Renal pelvis (tissue), 4 donors: ENCODE results near the gene ZFYVE9. TPM values are rescaled to one million over a fixed set of nuclear protein-coding genes. Genes with fewer than 3 reads are reported as not detected.
"Not testable (repeated sequence)": the region's sequence is repeated elsewhere in the genome, so short reads cannot be mapped to it uniquely, and the experiment has no call there.

ENCODE experiments used
- DNase-seq: peaks from one replicate; pipeline ENCODE4 v3.0.0-alpha.2; 2013
- polyA plus RNA-seq, 3 donors: library from polyadenylated mRNA; unstranded; fragments of 120-200 nt; gene quantifications; one replicate each; pipeline ENCODE4 v1.2.1, GENCODE V29; 2013; ENCODE audit not compliant: insufficient read length in 3 of 3

The ZFYVE9 gene
- polyA plus RNA-seq, 3 donors: 31.3 to 34.7 (median 32.4) TPM

- DNase-seq: no peak
Observed at GRCh38 chr1:52186449-52186848, 44.6 kb downstream of the ZFYVE9 start.

- DNase-seq: no peak
Observed at GRCh38 chr1:52189898-52190480, 48.1 kb downstream of the ZFYVE9 start.

- DNase-seq: no peak
Observed at GRCh38 chr1:52190500-52191252, 48.8 kb downstream of the ZFYVE9 start.

GRCh38 chr1:52191395-52191965 is 49.6 kb downstream of the ZFYVE9 start:
- DNase-seq: no peak

DNA sequence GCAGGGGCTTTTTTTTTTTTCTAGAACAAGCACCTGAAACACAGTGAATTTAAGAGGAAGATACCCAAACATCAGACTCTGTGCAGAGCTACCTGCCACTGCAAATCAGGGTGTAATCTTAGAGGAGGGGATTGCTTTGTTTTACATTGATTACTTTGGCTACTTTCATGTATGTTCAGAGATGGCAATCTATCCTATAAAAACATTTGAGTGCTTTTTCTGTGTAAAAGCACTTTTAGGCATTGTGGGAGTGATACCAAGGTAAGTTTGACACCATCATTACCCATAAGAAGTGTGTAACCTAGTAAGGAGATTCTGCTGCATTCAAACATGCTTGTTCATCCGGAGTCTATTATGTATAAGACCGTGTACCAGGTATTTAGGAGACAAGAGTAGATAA is 50.1 kb downstream of the ZFYVE9 start:
- DNase-seq: no peak

DNA sequence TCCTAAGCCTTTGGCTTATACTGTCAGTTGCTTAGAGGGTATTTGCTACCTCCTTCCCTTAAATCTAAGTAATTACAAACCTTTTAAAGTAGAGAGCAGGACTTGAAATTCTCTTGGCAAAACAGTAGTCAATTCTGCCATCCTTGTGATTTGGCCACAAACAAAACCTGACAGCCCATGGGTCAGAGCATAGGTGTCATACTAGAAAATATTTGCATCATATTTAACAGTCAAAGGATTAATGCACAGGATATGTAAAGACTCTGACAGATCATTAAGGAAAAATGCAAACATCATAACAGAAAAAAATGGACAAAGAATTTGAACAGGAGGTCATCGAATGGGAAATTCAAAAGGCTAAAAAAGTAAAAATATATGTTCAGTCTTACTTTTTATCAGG is 50.5 kb downstream of the ZFYVE9 start:
- no peak for DNase-seq

DNA sequence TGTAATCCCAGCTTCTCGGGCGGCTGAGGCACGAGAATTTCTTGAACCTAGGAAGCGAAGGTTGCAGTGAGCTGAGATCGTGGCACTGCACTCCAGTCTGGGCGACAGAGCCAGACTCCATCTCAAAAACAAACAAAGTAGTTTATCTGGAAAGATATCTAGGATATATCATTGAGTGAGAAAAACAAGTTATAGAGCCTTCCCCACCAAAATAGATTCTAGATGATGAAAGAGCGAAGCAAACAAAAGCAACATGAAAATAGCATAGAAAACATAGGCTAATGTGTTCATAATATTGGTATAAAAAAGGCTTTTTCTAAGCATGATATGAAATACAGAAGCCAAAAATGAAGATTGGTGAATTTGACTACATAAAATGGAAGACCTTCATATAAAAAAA is 52.1 kb downstream of the ZFYVE9 start:
- no peak for DNase-seq

DNA sequence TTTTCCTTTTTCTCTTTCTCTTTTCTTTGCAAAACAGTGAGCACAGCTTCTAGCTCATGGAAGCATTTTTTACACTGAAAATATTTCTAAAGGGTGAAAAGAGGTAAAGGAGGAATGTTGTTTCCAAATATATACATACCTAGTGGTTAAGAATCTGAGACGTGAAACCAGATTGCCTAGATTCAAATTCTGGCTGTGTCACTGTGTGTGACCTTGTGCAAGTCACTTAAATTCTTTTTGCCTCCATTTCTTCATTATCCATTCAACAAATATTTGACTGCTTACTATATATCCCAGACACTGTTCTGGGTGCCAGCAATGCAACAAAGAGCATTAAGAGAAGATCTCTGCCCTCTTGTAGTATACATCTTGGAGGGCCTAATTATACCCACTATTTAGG is 53.3 kb downstream of the ZFYVE9 start:
- no peak for DNase-seq

DNA sequence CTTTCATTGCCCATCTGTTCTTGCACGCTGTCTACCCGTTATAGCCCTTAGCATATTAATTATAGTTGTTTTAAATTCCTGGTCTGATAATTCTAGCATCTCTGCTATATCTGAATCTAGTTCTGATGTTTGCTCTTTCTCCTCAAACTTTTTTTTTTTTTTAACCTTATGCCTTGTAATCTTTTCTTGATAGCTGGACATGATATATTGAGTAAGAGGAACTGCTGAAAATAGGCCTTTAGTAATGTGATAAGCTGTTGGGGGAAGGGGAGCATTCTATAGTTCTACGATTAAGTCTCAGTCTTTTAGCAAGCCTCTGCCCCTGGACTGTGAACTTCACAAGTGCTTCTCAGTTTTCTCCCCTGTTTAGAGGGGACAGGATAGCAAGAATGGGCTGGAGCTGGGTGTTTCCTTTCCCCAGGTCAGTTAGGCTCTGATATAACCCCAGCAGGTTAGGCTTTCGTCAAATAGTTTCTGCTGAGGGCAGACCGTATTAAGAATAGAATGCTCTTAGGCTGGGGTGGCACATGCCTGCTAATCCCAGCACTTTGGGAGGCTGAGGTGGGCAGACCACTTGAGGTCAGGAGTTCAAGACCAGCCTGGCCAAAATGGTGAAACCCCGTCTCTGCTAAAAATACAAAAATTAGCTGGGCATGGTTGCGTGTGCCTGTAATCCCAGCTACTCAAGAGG is 62.2 kb downstream of the ZFYVE9 start:
- no peak for DNase-seq

- no peak for DNase-seq
Observed at GRCh38 chr1:52204696-52205095, 62.8 kb downstream of the ZFYVE9 start.

- not testable (repeated sequence) for DNase-seq
Observed at GRCh38 chr1:52206686-52207085, 64.8 kb downstream of the ZFYVE9 start.

- no peak for DNase-seq
Observed at GRCh38 chr1:52209429-52209828, 67.5 kb downstream of the ZFYVE9 start.

GRCh38 chr1:52210044-52210443 is 68.2 kb downstream of the ZFYVE9 start:
- DNase-seq: no peak

DNA sequence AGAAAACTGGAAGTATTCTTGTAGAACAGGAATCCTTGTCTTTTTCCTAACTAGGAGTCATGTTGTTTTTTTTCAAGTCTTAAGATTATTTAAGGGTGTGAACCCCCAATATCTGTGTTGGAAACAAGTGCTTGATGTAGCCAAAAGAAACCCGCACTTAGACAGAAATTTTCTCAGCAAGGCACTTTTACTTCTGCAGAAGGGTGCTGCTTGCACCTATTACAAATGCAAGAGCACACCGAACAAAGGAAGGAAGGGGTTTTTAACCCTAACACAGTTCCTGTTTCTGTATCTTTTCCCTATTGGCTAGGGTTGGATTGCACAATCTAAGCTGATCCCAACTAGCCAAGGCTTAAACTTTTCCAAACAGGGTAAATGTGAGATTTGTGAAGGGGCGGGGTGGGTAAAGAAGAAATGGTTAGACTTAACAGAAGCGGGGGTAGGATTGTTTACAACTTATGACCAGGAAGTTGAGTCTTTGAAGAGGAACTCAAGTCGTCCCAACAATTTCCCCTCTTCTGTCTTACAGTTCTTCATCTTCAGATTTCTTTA is 75.1 kb downstream of the ZFYVE9 start:
- DNase-seq: no peak

DNA sequence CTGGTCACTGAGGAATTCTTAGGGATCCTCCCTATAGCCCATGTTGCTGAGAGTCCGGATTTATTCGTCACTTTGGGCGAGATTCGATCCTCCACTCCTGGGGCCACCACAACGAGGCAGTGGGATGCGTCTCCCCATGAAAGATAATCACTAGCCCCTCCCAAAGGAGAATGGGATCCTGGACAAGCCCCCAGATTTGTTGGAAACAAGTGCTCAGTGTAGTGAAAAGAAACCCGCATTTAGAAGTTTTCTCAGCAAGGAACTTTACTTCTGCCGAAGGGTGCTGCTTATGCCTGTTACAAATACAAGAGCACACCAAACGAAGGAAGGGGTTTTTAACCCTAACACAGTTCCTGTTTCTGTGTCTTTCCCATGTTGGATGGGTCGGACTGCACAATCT is 83.3 kb downstream of the ZFYVE9 start:
- no peak for DNase-seq

GRCh38 chr1:52229494-52229893 is 87.6 kb downstream of the ZFYVE9 start:
- no peak for DNase-seq

- no peak for DNase-seq
Observed at GRCh38 chr1:52233463-52233862, 91.6 kb downstream of the ZFYVE9 start.

DNA sequence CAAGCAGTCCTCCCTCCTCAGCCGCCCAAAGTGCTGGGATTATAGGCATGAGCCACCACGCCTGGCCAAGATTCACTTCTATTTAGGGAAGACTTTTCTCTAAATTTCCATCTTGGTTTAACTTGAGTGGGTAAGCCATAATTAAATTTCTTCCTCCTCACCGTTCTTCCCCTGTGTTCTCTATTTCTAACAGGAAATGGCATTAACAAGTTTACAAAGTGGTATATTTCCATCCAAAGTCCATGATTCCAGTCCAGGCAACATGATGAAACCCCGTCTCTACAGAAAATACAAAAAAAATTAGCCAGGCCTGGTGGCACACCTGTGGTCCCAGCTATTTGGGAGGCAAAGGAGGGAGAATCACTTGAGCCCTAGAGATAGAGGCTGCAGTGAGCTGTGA is 92.1 kb downstream of the ZFYVE9 start:
- no peak for DNase-seq

DNA sequence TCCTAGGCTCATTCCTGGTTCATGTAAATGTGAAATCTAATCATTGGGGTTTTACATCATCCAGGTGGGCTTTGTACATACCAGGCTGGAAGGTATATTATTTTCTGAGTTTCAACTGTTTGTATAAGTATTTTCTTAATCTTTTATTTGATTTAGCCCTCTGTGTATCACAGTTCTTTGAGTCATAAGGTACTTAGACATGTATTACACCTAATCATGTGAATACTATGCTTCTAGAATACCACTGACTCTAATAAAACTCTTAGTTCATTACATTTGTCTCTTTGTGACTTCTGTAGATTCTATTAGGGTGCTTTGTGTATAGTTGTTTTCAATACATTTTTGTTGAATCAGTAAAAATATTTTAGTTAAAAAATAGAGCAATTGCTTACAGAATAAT is 92.8 kb downstream of the ZFYVE9 start:
- DNase-seq: no peak

- DNase-seq: no peak
Observed at GRCh38 chr1:52235646-52236045, 93.8 kb downstream of the ZFYVE9 start.

DNA sequence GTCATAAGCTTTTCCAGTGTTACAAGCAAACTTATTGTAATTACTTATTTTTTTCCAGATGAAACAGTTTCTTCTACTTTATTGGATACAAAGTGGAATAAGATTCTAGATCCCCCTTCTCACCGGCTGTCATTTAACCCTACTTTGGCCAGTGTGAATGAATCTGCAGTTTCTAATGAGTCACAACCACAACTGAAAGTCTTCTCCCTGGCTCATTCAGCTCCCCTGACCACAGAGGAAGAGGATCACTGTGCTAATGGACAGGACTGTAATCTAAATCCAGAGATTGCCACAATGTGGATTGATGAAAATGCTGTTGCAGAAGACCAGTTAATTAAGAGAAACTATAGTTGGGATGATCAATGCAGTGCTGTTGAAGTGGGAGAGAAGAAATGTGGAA is 95.5 kb downstream of the ZFYVE9 start:
- DNase-seq: no peak

DNA sequence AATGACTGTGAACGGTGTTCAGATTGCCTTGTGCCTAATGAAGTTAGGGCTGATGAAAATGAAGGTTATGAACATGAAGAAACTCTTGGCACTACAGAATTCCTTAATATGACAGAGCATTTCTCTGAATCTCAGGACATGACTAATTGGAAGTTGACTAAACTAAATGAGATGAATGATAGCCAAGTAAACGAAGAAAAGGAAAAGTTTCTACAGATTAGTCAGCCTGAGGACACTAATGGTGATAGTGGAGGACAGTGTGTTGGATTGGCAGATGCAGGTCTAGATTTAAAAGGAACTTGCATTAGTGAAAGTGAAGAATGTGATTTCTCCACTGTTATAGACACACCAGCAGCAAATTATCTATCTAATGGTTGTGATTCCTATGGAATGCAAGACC is 96.6 kb downstream of the ZFYVE9 start:
- DNase-seq: no peak
